Measurements from ENCODE around the gene SLC22A31.

Gene SLC22A31

DNA sequence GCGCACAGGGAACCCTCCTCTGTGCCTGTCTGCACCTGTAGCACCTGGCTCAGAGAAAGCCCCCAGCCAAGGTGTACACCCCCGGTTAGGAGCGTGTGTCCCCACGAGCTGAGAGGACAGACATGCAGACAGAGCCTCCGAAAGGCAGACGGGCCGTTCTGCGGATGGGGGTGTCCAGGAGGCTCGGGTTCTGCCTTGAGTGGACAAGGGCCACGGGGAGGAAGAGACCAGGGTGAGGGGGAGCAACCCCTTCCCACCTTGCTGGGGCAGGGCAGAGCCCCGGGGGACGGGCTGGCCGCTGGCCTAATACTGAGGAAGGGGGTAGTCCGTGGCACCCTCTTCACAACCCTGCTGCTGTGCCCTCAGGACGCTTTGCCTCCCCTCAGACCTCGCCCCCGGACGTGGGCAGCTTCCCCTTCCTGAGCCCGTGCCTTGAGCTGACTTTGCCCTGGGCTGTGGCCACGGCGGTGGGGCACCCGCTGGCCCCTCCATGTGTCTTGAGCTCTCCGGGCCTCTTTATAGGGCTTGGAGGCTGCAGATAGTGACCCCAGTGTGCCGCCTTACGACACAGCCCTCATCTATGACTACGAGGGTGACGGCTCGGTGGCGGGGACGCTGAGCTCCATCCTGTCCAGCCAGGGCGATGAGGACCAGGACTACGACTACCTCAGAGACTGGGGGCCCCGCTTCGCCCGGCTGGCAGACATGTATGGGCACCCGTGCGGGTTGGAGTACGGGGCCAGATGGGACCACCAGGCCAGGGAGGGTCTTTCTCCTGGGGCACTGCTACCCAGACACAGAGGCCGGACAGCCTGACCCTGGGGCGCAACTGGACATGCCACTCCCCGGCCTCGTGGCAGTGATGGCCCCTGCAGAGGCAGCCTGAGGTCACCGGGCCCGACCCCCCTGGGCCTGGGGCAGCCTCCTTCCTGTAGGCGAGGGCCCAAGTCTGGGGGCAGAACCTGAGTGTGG is 5.7 kb downstream of the SLC22A31 start:
- TF ChIP-seq, protein P1, sequence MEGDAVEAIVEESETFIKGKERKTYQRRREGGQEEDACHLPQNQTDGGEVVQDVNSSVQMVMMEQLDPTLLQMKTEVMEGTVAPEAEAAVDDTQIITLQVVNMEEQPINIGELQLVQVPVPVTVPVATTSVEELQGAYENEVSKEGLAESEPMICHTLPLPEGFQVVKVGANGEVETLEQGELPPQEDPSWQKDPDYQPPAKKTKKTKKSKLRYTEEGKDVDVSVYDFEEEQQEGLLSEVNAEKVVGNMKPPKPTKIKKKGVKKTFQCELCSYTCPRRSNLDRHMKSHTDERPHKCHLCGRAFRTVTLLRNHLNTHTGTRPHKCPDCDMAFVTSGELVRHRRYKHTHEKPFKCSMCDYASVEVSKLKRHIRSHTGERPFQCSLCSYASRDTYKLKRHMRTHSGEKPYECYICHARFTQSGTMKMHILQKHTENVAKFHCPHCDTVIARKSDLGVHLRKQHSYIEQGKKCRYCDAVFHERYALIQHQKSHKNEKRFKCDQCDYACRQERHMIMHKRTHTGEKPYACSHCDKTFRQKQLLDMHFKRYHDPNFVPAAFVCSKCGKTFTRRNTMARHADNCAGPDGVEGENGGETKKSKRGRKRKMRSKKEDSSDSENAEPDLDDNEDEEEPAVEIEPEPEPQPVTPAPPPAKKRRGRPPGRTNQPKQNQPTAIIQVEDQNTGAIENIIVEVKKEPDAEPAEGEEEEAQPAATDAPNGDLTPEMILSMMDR (IDR thresholded peaks at IDR 0.05; ENCODE audit: extremely low read depth, missing control alignments) = no peak
- DNase-seq (ENCODE audit: low spot score) = no peak

GRCh38 chr16:89193576-89194293 is 6.6 kb downstream of the SLC22A31 start:
- no peak for DNase-seq (ENCODE audit: low spot score)
- TF ChIP-seq, protein P1 (IDR thresholded peaks at IDR 0.05; ENCODE audit: extremely low read depth, missing control alignments) = no peak

GRCh38 chr16:89192956-89193575 is 7.3 kb downstream of the SLC22A31 start:
- TF ChIP-seq, protein P1 (IDR thresholded peaks at IDR 0.05; ENCODE audit: extremely low read depth, missing control alignments) = no peak

DNA sequence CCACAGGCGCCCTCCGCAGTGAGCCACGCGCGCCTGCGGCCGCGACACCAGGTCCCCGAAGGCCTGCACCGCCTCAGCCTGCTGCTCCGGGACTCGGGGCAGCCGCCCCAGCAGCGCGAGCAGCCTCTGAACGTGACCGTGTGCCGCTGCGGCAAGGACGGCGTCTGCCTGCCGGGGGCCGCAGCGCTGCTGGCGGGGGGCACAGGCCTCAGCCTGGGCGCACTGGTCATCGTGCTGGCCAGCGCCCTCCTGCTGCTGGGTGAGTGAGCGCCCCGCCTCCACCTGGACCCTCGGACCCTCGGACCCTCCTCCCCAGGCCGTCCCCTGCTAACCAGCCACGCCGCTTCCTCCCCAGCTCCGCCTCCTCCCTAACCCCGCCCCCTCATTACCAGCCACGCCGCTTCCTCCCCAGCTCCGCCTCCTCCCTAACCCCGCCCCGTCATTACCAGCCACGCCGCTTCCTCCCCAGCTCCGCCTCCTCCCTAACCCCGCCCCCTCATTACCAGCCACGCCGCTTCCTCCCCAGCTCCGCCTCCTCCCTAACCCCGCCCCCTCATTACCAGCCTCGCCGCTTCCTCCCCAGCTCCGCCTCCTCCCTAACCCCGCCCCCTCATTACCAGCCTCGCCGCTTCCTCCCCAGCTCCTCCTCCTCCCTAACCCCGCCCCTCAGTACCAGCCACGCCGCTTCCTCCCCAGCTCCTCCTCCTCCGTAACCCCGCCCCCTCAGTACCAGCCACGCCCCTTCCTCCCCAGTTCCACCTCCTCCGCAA is 8.0 kb downstream of the SLC22A31 start:
- DNase-seq (ENCODE audit: low spot score) = peak; percentile 88

More at GRCh38 chr16:89192956-89193575, 7.3 kb downstream of the SLC22A31 start:
- DNase-seq (ENCODE audit: low spot score) = peak; percentile 88

- TF ChIP-seq, protein P1 (IDR thresholded peaks at IDR 0.05; ENCODE audit: extremely low read depth, missing control alignments) = no peak
- no peak for DNase-seq (ENCODE audit: low spot score)
These were observed 8.5 kb downstream of the SLC22A31 start for GRCh38 chr16:89191901-89192185.

- no peak for DNase-seq (ENCODE audit: low spot score)
- TF ChIP-seq, protein P1 (IDR thresholded peaks at IDR 0.05; ENCODE audit: extremely low read depth, missing control alignments) = no peak
These were observed 9.1 kb downstream of the SLC22A31 start for GRCh38 chr16:89191033-89191900.

All from GM20000 (cell line).